CD14-positive monocyte (primary cell): Measurements from ENCODE around the gene PI4K2A. TPM values are rescaled to one million over a fixed set of nuclear protein-coding genes. Genes with fewer than 3 reads are reported as not detected.

Experiments used
- DNase-seq, 3 donors: peaks; one replicate each; pipeline ENCODE4 v3.0.0-alpha.2; 2011 to 2022
- H2AFZ ChIP-seq: 2 replicates; pipeline ENCODE4 v1.6.0; 2012; ENCODE audit warnings: mild to moderate bottlenecking, low read depth, low read length, inconsistent platforms; ENCODE audit not compliant: insufficient read depth, poor library complexity, severe bottlenecking
- H3K27ac ChIP-seq, 2 donors: 1 replicate in 1 of 2; 2 replicates in 1 of 2; pipeline ENCODE4 v1.5.1; 2012 to 2013; ENCODE audit warnings: low read length in 2 of 2, control low read depth in 1 of 2, inconsistent platforms in 1 of 2, low read depth in 1 of 2, mild to moderate bottlenecking in 1 of 2
- H3K27me3 ChIP-seq, 2 donors: one replicate each; pipeline versions ENCODE4 v1.6.0 to v1.6.1; 2011 to 2013; ENCODE audit warnings: low read length in 2 of 2; ENCODE audit not compliant: control insufficient read depth in 2 of 2, insufficient read depth in 2 of 2
- H3K36me3 ChIP-seq, 2 donors: replicated peaks in 1 of 2; 1 replicate in 1 of 2; 2 replicates in 1 of 2; pipeline versions ENCODE4 v1.5.1 to v1.6.1; 2012 to 2013; ENCODE audit warnings: low read length in 2 of 2, control low read depth in 1 of 2, inconsistent platforms in 1 of 2, mild to moderate bottlenecking in 1 of 2; ENCODE audit not compliant: insufficient read depth in 2 of 2, control insufficient read depth in 1 of 2
- H3K4me1 ChIP-seq, 2 donors: 1 replicate in 1 of 2; 2 replicates in 1 of 2; pipeline versions ENCODE4 v1.5.1 to v1.6.1; 2012 to 2013; ENCODE audit warnings: low read length in 2 of 2, control low read depth in 1 of 2, inconsistent platforms in 1 of 2, mild to moderate bottlenecking in 1 of 2, moderate library complexity in 1 of 2; ENCODE audit not compliant: insufficient read depth in 2 of 2, control insufficient read depth in 1 of 2
- H3K4me2 ChIP-seq: replicated peaks from 2 replicates; pipeline ENCODE3; 2012; ENCODE audit warnings: low read length, moderate library complexity, mild to moderate bottlenecking; ENCODE audit not compliant: poor library complexity, severe bottlenecking; ENCODE audit errors: extremely low read depth
- H3K4me3 ChIP-seq, 3 experiments: fragments of 200-600 bp in 1 of 3; sonication (generic) in 1 of 3; replicated peaks in 1 of 3; 1 replicate in 2 of 3; 2 replicates in 1 of 3; pipeline ENCODE4 v1.5.1; 2011 to 2013; ENCODE audit warnings: low read length in 3 of 3, mild to moderate bottlenecking in 3 of 3, control low read depth in 2 of 3, low read depth in 2 of 3, inconsistent platforms in 1 of 3, moderate library complexity in 1 of 3
- H3K79me2 ChIP-seq: 2 replicates; pipeline ENCODE4 v1.6.0; 2012; ENCODE audit warnings: mild to moderate bottlenecking, control low read depth, inconsistent platforms, low read length, moderate library complexity; ENCODE audit not compliant: insufficient read depth
- H3K9ac ChIP-seq: 2 replicates; pipeline ENCODE4 v1.6.0; 2017; ENCODE audit warnings: low read length, mild to moderate bottlenecking; ENCODE audit not compliant: insufficient read depth, poor library complexity, severe bottlenecking
- H3K9me3 ChIP-seq, 2 donors: replicated peaks in 1 of 2; 1 replicate in 1 of 2; 2 replicates in 1 of 2; pipeline versions ENCODE4 v1.5.1 to v1.6.1; 2012 to 2013; ENCODE audit warnings: low read length in 2 of 2, control low read depth in 1 of 2; ENCODE audit not compliant: control insufficient read depth in 1 of 2, insufficient read depth in 1 of 2
- H4K20me1 ChIP-seq: 2 replicates; pipeline ENCODE4 v1.6.0; 2012; ENCODE audit warnings: mild to moderate bottlenecking, low read length, control low read depth, moderate library complexity; ENCODE audit not compliant: insufficient read depth
- H3K27ac Mint-ChIP-seq, 7 donors: one replicate each; pipeline ENCODE4 v1.8.0; 2020; ENCODE audit warnings: mild to moderate bottlenecking in 7 of 7, mixed read lengths in 7 of 7, moderate library complexity in 6 of 7, inconsistent platforms in 2 of 7
- H3K27me3 Mint-ChIP-seq, 3 donors: one replicate each; pipeline ENCODE4 v1.8.0; 2021 to 2022; ENCODE audit warnings: low read depth in 3 of 3, mild to moderate bottlenecking in 3 of 3, mixed read lengths in 3 of 3, moderate library complexity in 3 of 3, inconsistent platforms in 1 of 3
- H3K36me3 Mint-ChIP-seq, 2 donors: one replicate each; pipeline ENCODE4 v1.8.0; 2020; ENCODE audit warnings: mixed read lengths in 2 of 2, inconsistent platforms in 1 of 2, mild to moderate bottlenecking in 1 of 2
- H3K4me1 Mint-ChIP-seq: one replicate; pipeline ENCODE4 v1.8.0; 2020; ENCODE audit warnings: mild to moderate bottlenecking, mixed read lengths
- H3K4me3 Mint-ChIP-seq, 2 donors: one replicate each; pipeline ENCODE4 v1.8.0; 2020; ENCODE audit warnings: mild to moderate bottlenecking in 2 of 2, mixed read lengths in 2 of 2, moderate library complexity in 1 of 2
- H3K9me3 Mint-ChIP-seq, 7 donors: one replicate each; pipeline ENCODE4 v1.8.0; 2020 to 2022; ENCODE audit warnings: mixed read lengths in 7 of 7, mild to moderate bottlenecking in 6 of 7, moderate library complexity in 6 of 7, inconsistent platforms in 2 of 7
- CTCF ChIP-seq: fragments of 200-600 bp; IDR thresholded peaks from one replicate; pipeline ENCODE4 v1.8.0; 2022; ENCODE audit warnings: antibody characterized with exemption, mild to moderate bottlenecking
- WGBS: methylation state at CpG from one replicate; pipeline ENCODE4 v1.1.5; 2013; ENCODE audit warnings: missing lambda C conversion rate; ENCODE audit not compliant: insufficient coverage; 5-methylcytosine and 5-hydroxymethylcytosine counted together
- intact Hi-C, 2 donors: fragments of 100-400 bp; cut with micrococcal nuclease; formaldehyde crosslinking; loops; one replicate each; pipeline versions ENCODE4 v1.15.0 to v1.15.1; 2023
- polyA plus RNA-seq, 3 donors: library from polyadenylated mRNA; depleted of rRNA in 1 of 3; unstranded in 2 of 3; stranded (reverse) in 1 of 3; fragments of 300-500 nt in 2 of 3; fragments of >200 nt in 1 of 3; fragmentation: Illumina TruSeq in 2 of 3; gene quantifications; 1 replicate in 2 of 3; 2 replicates in 1 of 3; pipeline ENCODE4 v1.2.3, GENCODE V29; 2012 to 2021

Gene PI4K2A
- polyA plus RNA-seq, 3 donors: 5.8 to 16.4 (median 6.7) TPM

- no peaks in the 10 kb centered on the region for H3K27me3 ChIP-seq
- intact Hi-C loops: no loop called here
- WGBS: 100% methylated on average over 1 of the region's 5 CpGs
- H4K20me1 ChIP-seq: no peaks in the 10 kb centered on the region
- H3K27ac ChIP-seq: no peak overlapping the region
- Mint-ChIP-seq H3K9me3 (no peaks in the 10 kb centered on the region), H3K4me1 (peaks cover 15% of the 10 kb centered on the region), H3K27me3 (peaks cover 2 to 7% (median 5%) of the 10 kb centered on the region in 3 donors), H3K27ac (no peak overlapping the region), H3K36me3 (no peaks in the 10 kb centered on the region), H3K4me3 (no peak overlapping the region)
- H3K36me3 ChIP-seq: no peaks in the 10 kb centered on the region
- TF ChIP-seq CTCF: no peak
- no peak for DNase-seq
- no peaks in the 10 kb centered on the region for H3K79me2 ChIP-seq
- H3K4me1 ChIP-seq: peaks cover 11 to 12% of the 10 kb centered on the region in 2 donors
- H3K9me3 ChIP-seq: no peaks in the 10 kb centered on the region
- H2AFZ ChIP-seq: no peak overlapping the region
- H3K4me3 ChIP-seq: no peak overlapping the region
- H3K9ac ChIP-seq: no peak overlapping the region
- H3K4me2 ChIP-seq: no peak overlapping the region
Measured at GRCh38 chr10:97629289-97629688, 11.2 kb upstream of the PI4K2A start.

GRCh38 chr10:97631098-97631497 lies 9.4 kb upstream of the PI4K2A start:
- Histone ChIP-seq H3K79me2 (no peaks in the 10 kb centered on the region), H3K27ac (no peak overlapping the region), H3K9me3 (no peaks in the 10 kb centered on the region), H3K4me2 (no peak overlapping the region), H4K20me1 (no peaks in the 10 kb centered on the region), H3K36me3 (no peaks in the 10 kb centered on the region), H3K27me3 (no peaks in the 10 kb centered on the region), H2AFZ (no peak overlapping the region), H3K4me3 (no peak overlapping the region), H3K4me1 (peaks cover 11 to 12% of the 10 kb centered on the region in 2 donors), H3K9ac (no peak overlapping the region)
- no peak overlapping the region for H3K4me3 Mint-ChIP-seq
- H3K4me1 Mint-ChIP-seq: peaks cover 15% of the 10 kb centered on the region
- intact Hi-C loops: loop anchor here in 1 of 2 donors (5.0 kb wide), 1 partner anchor 129 kb away; no protein-coding TSS in a partner anchor
- DNase-seq: no peak
- TF ChIP-seq CTCF: no peak
- no peak overlapping the region for H3K27ac Mint-ChIP-seq
- no peaks in the 10 kb centered on the region for H3K36me3 Mint-ChIP-seq
- H3K27me3 Mint-ChIP-seq: peaks cover 2 to 5% (median 5%) of the 10 kb centered on the region in 3 donors
- H3K9me3 Mint-ChIP-seq: no peaks in the 10 kb centered on the region
